HepG2 (cell line): ENCODE results near the gene TXNRD2. TPM values are rescaled to one million over a fixed set of nuclear protein-coding genes. Genes with fewer than 3 reads are reported as not detected.

ENCODE experiments used
- FOXJ3 ChIP-seq: sonication (generic); formaldehyde crosslinking; IDR thresholded peaks from 2 replicates; pipeline ENCODE4 v1.4.0; 2020; ENCODE audit warnings: missing genetic modification reagents, mild to moderate bottlenecking, borderline replicate concordance
- KDM6A ChIP-seq: IDR thresholded peaks from 2 replicates; pipeline ENCODE4 v1.6.1; 2016; ENCODE audit warnings: low read depth
- NCOR1 ChIP-seq: fragments of 200-600 bp; sonication (generic); IDR thresholded peaks from 2 replicates; pipeline ENCODE4 v1.7.0; 2017; ENCODE audit warnings: antibody characterized with exemption, low read length, borderline replicate concordance
- POLR2AphosphoS2 ChIP-seq: IDR thresholded peaks from 2 replicates; pipeline ENCODE4 v1.6.1; 2011; ENCODE audit warnings: low read depth, low read length, improper control_type of control experiment
- SMC3 ChIP-seq: IDR thresholded peaks from 2 replicates; pipeline ENCODE4 v1.6.1; 2011; ENCODE audit warnings: low read length, improper control_type of control experiment
- TSC22D2 ChIP-seq: sonication (generic); formaldehyde crosslinking; IDR thresholded peaks from 2 replicates; pipeline ENCODE4 v1.5.1; 2020; ENCODE audit warnings: missing genetic modification reagents, mild to moderate bottlenecking, borderline replicate concordance
- ZNF124 ChIP-seq: sonication (generic); formaldehyde crosslinking; IDR thresholded peaks from 2 replicates; pipeline ENCODE4 v1.4.0; 2020; ENCODE audit warnings: missing genetic modification reagents
- ZNF30 ChIP-seq: sonication (generic); formaldehyde crosslinking; IDR thresholded peaks from 2 replicates; pipeline ENCODE4 v1.5.0; 2020; ENCODE audit warnings: mild to moderate bottlenecking, missing genetic modification reagents
- ZNF317 ChIP-seq: sonication (generic); formaldehyde crosslinking; IDR thresholded peaks from 2 replicates; pipeline ENCODE4 v1.5.0; 2020; ENCODE audit warnings: mild to moderate bottlenecking, missing genetic modification reagents
- ZNF672 ChIP-seq: sonication (generic); formaldehyde crosslinking; IDR thresholded peaks from 2 replicates; pipeline ENCODE4 v1.8.1; 2022; ENCODE audit warnings: missing genetic modification reagents
- ZNF776 ChIP-seq: sonication (generic); formaldehyde crosslinking; IDR thresholded peaks from 2 replicates; pipeline ENCODE4 v1.4.0; 2020; ENCODE audit warnings: mild to moderate bottlenecking, missing genetic modification reagents
- ZNF782 ChIP-seq: sonication (generic); formaldehyde crosslinking; IDR thresholded peaks from 2 replicates; pipeline ENCODE4 v1.4.0; 2020; ENCODE audit warnings: missing genetic modification reagents, mild to moderate bottlenecking, borderline replicate concordance
- polyA plus RNA-seq, 8 experiments: library from polyadenylated mRNA; depleted of rRNA in 3 of 8; stranded (reverse) in 7 of 8; unstranded in 1 of 8; fragments of >200 nt; fragmentation: Illumina TruSeq in 4 of 8; extraction: Trizol in 4 of 8; gene quantifications; 2 replicates each; pipeline versions ENCODE4 v1.2.1 to v1.2.3, GENCODE V29; 2011 to 2016; ENCODE audit warnings: low read depth in 4 of 8, missing spikeins in 1 of 8, mixed read lengths in 1 of 8; ENCODE audit not compliant: insufficient read depth in 1 of 8
- total RNA-seq, 5 experiments: library from RNA; depleted of rRNA; stranded (reverse); fragments of >200 nt; fragmentation: Illumina TruSeq; extraction: Trizol; gene quantifications; 2 replicates each; pipeline ENCODE4 v1.2.3, GENCODE V29; 2016; ENCODE audit warnings: low read depth in 1 of 5
- TF ChIP-seq, protein P1 (sequence below): sonication (generic); formaldehyde crosslinking; IDR thresholded peaks from 2 replicates; pipeline ENCODE4 v1.8.0; 2023; ENCODE audit warnings: mild to moderate bottlenecking, missing genetic modification reagents
- TF ChIP-seq, protein P2 (sequence below): sonication (generic); formaldehyde crosslinking; IDR thresholded peaks from 2 replicates; pipeline ENCODE4 v1.4.0; 2020; ENCODE audit warnings: missing genetic modification reagents
- TF ChIP-seq, protein P3 (sequence below): sonication (generic); formaldehyde crosslinking; IDR thresholded peaks from 2 replicates; pipeline ENCODE4 v1.4.0; 2020; ENCODE audit warnings: mild to moderate bottlenecking, missing genetic modification reagents
- TF ChIP-seq, protein P4 (sequence below): IDR thresholded peaks from 2 replicates; pipeline ENCODE4 v1.6.1; 2016; ENCODE audit warnings: missing biosample characterization, missing genetic modification reagents, low read depth
- TF ChIP-seq, protein P5 (sequence below): sonication (generic); formaldehyde crosslinking; IDR thresholded peaks from 2 replicates; pipeline ENCODE4 v1.8.1; 2023; ENCODE audit warnings: mild to moderate bottlenecking, missing genetic modification reagents, borderline replicate concordance
- TF ChIP-seq, protein P6 (sequence below): sonication (generic); formaldehyde crosslinking; IDR thresholded peaks from 2 replicates; pipeline ENCODE4 v1.5.0; 2020; ENCODE audit warnings: mild to moderate bottlenecking, missing genetic modification reagents, borderline replicate concordance

TXNRD2 gene
- total and polyA plus RNA-seq, 2 of the 13 experiments (the other 11 are each of a cell fraction or from before 2014, with no cell fraction given) = 17.5 to 18.6 TPM

DNA sequence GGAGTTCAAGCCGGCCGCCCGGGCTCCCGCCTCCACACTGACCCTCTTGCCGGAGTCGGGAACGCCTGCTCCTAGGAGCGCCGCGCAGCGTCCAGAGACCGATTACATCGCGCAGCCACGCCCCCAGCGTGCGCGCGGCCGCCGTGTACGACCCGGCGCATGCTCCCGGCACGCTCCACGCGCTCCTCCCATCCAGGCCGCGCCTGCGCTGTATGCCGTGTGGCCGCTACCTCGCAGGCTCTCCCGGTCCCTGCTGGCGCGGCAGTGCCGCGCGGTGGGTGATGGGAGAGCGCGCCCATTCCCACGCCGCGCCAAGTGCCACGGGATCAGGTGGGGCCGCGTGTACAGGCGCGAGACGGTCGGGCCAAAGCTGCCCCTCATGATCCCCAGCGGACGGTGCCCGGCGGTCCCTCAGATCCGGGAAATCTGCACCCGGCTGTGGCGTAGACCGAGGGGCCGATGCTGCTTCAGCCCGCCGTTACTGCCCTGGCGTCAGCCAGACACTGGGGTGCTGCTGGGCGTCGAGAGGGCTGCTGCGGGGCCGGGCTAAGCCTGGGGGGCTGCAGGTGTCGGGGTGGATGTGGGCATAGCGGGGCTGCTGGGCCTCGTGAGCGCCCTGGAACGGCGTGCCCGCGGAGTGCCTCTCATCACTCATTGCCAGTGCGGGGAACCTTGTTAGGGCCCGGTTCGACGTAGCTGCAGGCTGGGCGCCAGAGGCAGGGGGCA is 86.7 kb downstream of the TXNRD2 start, which contains the start of the genes GNB1L and RTL10 (continued):
- TF ChIP-seq, protein P1, sequence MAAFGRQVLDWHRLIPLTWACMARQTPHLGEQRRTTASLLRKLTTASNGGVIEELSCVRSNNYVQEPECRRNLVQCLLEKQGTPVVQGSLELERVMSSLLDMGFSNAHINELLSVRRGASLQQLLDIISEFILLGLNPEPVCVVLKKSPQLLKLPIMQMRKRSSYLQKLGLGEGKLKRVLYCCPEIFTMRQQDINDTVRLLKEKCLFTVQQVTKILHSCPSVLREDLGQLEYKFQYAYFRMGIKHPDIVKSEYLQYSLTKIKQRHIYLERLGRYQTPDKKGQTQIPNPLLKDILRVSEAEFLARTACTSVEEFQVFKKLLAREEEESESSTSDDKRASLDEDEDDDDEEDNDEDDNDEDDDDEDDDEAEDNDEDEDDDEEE (CRISPR knock-in tag) = peak; percentile 78; the same call in 1 of the 2 replicates
- TF ChIP-seq KDM6A (CRISPR knock-in tag) (no peak), NCOR1 (no peak), TSC22D2 (CRISPR knock-in tag) (peak; percentile 80), FOXJ3 (CRISPR knock-in tag) (0 out of 2 replicates have a peak, but pooled peaks have one; percentile 46), ZNF30 (CRISPR knock-in tag) (peak; percentile 93; the same call in 1 of the 2 replicates), ZNF124 (CRISPR knock-in tag) (peak; percentile 72), ZNF317 (CRISPR knock-in tag) (peak; percentile 45; the same call in 1 of the 2 replicates), ZNF672 (CRISPR knock-in tag) (0 out of 2 replicates have a peak, but pooled peaks have one; percentile 68), SMC3 (no peak), POLR2AphosphoS2 (no peak), ZNF776 (CRISPR knock-in tag) (peak; percentile 89), ZNF782 (CRISPR knock-in tag) (peak; percentile 34)
- TF ChIP-seq, protein P2, sequence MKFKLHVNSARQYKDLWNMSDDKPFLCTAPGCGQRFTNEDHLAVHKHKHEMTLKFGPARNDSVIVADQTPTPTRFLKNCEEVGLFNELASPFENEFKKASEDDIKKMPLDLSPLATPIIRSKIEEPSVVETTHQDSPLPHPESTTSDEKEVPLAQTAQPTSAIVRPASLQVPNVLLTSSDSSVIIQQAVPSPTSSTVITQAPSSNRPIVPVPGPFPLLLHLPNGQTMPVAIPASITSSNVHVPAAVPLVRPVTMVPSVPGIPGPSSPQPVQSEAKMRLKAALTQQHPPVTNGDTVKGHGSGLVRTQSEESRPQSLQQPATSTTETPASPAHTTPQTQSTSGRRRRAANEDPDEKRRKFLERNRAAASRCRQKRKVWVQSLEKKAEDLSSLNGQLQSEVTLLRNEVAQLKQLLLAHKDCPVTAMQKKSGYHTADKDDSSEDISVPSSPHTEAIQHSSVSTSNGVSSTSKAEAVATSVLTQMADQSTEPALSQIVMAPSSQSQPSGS (CRISPR knock-in tag) = peak; percentile 55; the same call in 1 of the 2 replicates
- TF ChIP-seq, protein P3, sequence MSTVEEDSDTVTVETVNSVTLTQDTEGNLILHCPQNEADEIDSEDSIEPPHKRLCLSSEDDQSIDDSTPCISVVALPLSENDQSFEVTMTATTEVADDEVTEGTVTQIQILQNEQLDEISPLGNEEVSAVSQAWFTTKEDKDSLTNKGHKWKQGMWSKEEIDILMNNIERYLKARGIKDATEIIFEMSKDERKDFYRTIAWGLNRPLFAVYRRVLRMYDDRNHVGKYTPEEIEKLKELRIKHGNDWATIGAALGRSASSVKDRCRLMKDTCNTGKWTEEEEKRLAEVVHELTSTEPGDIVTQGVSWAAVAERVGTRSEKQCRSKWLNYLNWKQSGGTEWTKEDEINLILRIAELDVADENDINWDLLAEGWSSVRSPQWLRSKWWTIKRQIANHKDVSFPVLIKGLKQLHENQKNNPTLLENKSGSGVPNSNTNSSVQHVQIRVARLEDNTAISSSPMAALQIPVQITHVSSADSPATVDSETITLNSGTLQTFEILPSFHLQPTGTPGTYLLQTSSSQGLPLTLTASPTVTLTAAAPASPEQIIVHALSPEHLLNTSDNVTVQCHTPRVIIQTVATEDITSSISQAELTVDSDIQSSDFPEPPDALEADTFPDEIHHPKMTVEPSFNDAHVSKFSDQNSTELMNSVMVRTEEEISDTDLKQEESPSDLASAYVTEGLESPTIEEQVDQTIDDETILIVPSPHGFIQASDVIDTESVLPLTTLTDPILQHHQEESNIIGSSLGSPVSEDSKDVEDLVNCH (CRISPR knock-in tag) = peak; percentile 89; the same call in 1 of the 2 replicates
- TF ChIP-seq, protein P4, sequence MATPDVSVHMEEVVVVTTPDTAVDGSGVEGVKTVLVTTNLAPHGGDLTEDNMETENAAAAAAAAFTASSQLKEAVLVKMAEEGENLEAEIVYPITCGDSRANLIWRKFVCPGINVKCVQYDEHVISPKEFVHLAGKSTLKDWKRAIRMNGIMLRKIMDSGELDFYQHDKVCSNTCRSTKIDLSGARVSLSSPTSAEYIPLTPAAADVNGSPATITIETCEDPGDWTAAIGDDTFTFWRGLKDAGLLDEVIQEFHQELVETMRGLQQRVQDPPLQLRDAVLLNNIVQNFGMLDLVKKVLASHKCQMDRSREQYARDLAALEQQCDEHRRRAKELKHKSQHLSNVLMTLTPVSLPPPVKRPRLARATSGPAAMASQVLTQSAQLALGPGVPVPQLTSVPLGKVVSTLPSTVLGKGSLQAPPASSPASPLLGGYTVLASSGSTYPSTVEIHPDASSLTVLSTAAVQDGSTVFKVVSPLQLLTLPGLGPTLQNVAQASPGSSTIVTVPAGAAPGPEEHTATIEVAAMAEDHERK (CRISPR knock-in tag) = peak; percentile 96
- TF ChIP-seq, protein P5, sequence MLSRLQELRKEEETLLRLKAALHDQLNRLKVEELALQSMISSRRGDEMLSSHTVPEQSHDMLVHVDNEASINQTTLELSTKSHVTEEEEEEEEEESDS (CRISPR knock-in tag) = no peak
- TF ChIP-seq, protein P6, sequence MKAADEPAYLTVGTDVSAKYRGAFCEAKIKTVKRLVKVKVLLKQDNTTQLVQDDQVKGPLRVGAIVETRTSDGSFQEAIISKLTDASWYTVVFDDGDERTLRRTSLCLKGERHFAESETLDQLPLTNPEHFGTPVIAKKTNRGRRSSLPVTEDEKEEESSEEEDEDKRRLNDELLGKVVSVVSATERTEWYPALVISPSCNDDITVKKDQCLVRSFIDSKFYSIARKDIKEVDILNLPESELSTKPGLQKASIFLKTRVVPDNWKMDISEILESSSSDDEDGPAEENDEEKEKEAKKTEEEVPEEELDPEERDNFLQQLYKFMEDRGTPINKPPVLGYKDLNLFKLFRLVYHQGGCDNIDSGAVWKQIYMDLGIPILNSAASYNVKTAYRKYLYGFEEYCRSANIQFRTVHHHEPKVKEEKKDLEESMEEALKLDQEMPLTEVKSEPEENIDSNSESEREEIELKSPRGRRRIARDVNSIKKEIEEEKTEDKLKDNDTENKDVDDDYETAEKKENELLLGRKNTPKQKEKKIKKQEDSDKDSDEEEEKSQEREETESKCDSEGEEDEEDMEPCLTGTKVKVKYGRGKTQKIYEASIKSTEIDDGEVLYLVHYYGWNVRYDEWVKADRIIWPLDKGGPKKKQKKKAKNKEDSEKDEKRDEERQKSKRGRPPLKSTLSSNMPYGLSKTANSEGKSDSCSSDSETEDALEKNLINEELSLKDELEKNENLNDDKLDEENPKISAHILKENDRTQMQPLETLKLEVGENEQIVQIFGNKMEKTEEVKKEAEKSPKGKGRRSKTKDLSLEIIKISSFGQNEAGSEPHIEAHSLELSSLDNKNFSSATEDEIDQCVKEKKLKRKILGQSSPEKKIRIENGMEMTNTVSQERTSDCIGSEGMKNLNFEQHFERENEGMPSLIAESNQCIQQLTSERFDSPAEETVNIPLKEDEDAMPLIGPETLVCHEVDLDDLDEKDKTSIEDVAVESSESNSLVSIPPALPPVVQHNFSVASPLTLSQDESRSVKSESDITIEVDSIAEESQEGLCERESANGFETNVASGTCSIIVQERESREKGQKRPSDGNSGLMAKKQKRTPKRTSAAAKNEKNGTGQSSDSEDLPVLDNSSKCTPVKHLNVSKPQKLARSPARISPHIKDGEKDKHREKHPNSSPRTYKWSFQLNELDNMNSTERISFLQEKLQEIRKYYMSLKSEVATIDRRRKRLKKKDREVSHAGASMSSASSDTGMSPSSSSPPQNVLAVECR (CRISPR knock-in tag) = peak; percentile 82
